Activated naive CD8-positive, alpha-beta T cell treated with anti-CD3 and anti-CD28 coated beads for 36 hours (primary cell): Measurements from ENCODE around the gene NEK2. TPM values are rescaled to one million over a fixed set of nuclear protein-coding genes. Genes with fewer than 3 reads are reported as not detected.
"Not testable (repeated sequence)": the region's sequence is repeated elsewhere in the genome, so short reads cannot be mapped to it uniquely, and the experiment has no call there.

Source experiments
- DNase-seq: peaks from one replicate; pipeline ENCODE4 v3.0.0; 2021
- H3K27ac Mint-ChIP-seq: one replicate; pipeline ENCODE4 v1.8.0; 2022; ENCODE audit warnings: mild to moderate bottlenecking, moderate library complexity, mixed read lengths
- H3K27me3 Mint-ChIP-seq: one replicate; pipeline ENCODE4 v1.8.0; 2022; ENCODE audit warnings: mild to moderate bottlenecking, mixed read lengths
- H3K36me3 Mint-ChIP-seq: one replicate; pipeline ENCODE4 v1.8.0; 2021; ENCODE audit warnings: mild to moderate bottlenecking, mixed read lengths
- H3K4me1 Mint-ChIP-seq: one replicate; pipeline ENCODE4 v1.8.0; 2021; ENCODE audit warnings: mixed read lengths
- H3K4me3 Mint-ChIP-seq: one replicate; pipeline ENCODE4 v1.8.0; 2022; ENCODE audit warnings: mild to moderate bottlenecking, moderate library complexity, mixed read lengths
- H3K9me3 Mint-ChIP-seq: one replicate; pipeline ENCODE4 v1.8.0; 2022; ENCODE audit warnings: mixed read lengths
- total RNA-seq, 2 experiments: library from RNA; stranded (reverse); gene quantifications; one replicate each; pipeline ENCODE4 v1.2.3, GENCODE V29; 2021

The NEK2 gene
- total RNA-seq, result 10 to 100 TPM; 24.2 TPM

- H3K27ac Mint-ChIP-seq, result peak within 1 kb of the TSS; percentile 50
Observed at GRCh38 chr1:211675230-211676105, at the start of gene NEK2. Gene NEK2 (minus strand): TSS chr1:211675621. CDS start chr1:211675479, 142 bp downstream.

GRCh38 chr1:211724687-211725196 is 49.3 kb upstream of the NEK2 start:
- no peaks in the 10 kb centered on the region for H3K4me1 Mint-ChIP-seq
- H3K9me3 Mint-ChIP-seq, result peaks cover 2% of the 10 kb centered on the region
- no peak overlapping the region for H3K4me3 Mint-ChIP-seq
- DNase-seq, result no peak
- no peak overlapping the region for H3K27ac Mint-ChIP-seq
- no peaks in the 10 kb centered on the region for H3K27me3 Mint-ChIP-seq
- no peaks in the 10 kb centered on the region for H3K36me3 Mint-ChIP-seq

More at GRCh38 chr1:211675230-211676105, at the start of gene NEK2:
- H3K27me3 Mint-ChIP-seq, result no peaks in the 10 kb centered on the region
- H3K9me3 Mint-ChIP-seq, result no peaks in the 10 kb centered on the region
- peak within 1 kb of the TSS; percentile 91 for H3K4me3 Mint-ChIP-seq
- peak; percentile 86 for DNase-seq
- peaks cover 3% of the 10 kb centered on the region for H3K4me1 Mint-ChIP-seq
- H3K36me3 Mint-ChIP-seq, result no peaks in the 10 kb centered on the region

GRCh38 chr1:211723273-211723672 is 47.9 kb upstream of the NEK2 start:
- no peaks in the 10 kb centered on the region for H3K4me1 Mint-ChIP-seq
- H3K4me3 Mint-ChIP-seq, result no peak overlapping the region
- no peak overlapping the region for H3K27ac Mint-ChIP-seq

GRCh38 chr1:211722277-211723175 is 47.1 kb upstream of the NEK2 start:
- no peaks in the 10 kb centered on the region for H3K27me3 Mint-ChIP-seq

More at GRCh38 chr1:211723273-211723672, 47.9 kb upstream of the NEK2 start:
- peaks cover 2% of the 10 kb centered on the region for H3K9me3 Mint-ChIP-seq
- no peaks in the 10 kb centered on the region for H3K36me3 Mint-ChIP-seq
- no peaks in the 10 kb centered on the region for H3K27me3 Mint-ChIP-seq
- no peak for DNase-seq

GRCh38 chr1:211716555-211716954 is 41.1 kb upstream of the NEK2 start:
- not testable (repeated sequence) for H3K27ac Mint-ChIP-seq, H3K4me3 Mint-ChIP-seq, H3K9me3 Mint-ChIP-seq, H3K36me3 Mint-ChIP-seq, H3K27me3 Mint-ChIP-seq, DNase-seq, H3K4me1 Mint-ChIP-seq

More at GRCh38 chr1:211722277-211723175, 47.1 kb upstream of the NEK2 start:
- H3K9me3 Mint-ChIP-seq, result peaks cover 2% of the 10 kb centered on the region
- no peak overlapping the region for H3K27ac Mint-ChIP-seq
- no peak overlapping the region for H3K4me3 Mint-ChIP-seq
- H3K36me3 Mint-ChIP-seq, result no peaks in the 10 kb centered on the region
- H3K4me1 Mint-ChIP-seq, result no peaks in the 10 kb centered on the region
- no peak for DNase-seq

GRCh38 chr1:211715971-211716370 is 40.5 kb upstream of the NEK2 start:
- no peak overlapping the region for H3K4me3 Mint-ChIP-seq
- no peaks in the 10 kb centered on the region for H3K36me3 Mint-ChIP-seq
- no peaks in the 10 kb centered on the region for H3K27me3 Mint-ChIP-seq
- no peak for DNase-seq
- H3K9me3 Mint-ChIP-seq, result peaks cover 2% of the 10 kb centered on the region
- H3K4me1 Mint-ChIP-seq, result no peaks in the 10 kb centered on the region
- H3K27ac Mint-ChIP-seq, result no peak overlapping the region

GRCh38 chr1:211714154-211714553 is 38.7 kb upstream of the NEK2 start:
- no peak overlapping the region for H3K4me3 Mint-ChIP-seq
- H3K36me3 Mint-ChIP-seq, result no peaks in the 10 kb centered on the region
- no peaks in the 10 kb centered on the region for H3K27me3 Mint-ChIP-seq
- H3K9me3 Mint-ChIP-seq, result no peaks in the 10 kb centered on the region
- H3K27ac Mint-ChIP-seq, result no peak overlapping the region
- no peak for DNase-seq
- no peaks in the 10 kb centered on the region for H3K4me1 Mint-ChIP-seq

- Mint-ChIP-seq H3K4me3 (no peak overlapping the region), H3K4me1 (no peaks in the 10 kb centered on the region), H3K27me3 (no peaks in the 10 kb centered on the region), H3K27ac (no peak overlapping the region), H3K36me3 (no peaks in the 10 kb centered on the region), H3K9me3 (no peaks in the 10 kb centered on the region)
- no peak for DNase-seq
Observed at GRCh38 chr1:211713231-211713630, 37.8 kb upstream of the NEK2 start.

GRCh38 chr1:211711315-211711705 is 35.9 kb upstream of the NEK2 start:
- Mint-ChIP-seq H3K36me3 (no peaks in the 10 kb centered on the region), H3K4me1 (no peaks in the 10 kb centered on the region), H3K27me3 (no peaks in the 10 kb centered on the region), H3K4me3 (no peak overlapping the region), H3K9me3 (no peaks in the 10 kb centered on the region), H3K27ac (no peak overlapping the region)
- DNase-seq, result no peak

- Mint-ChIP-seq H3K9me3 (no peaks in the 10 kb centered on the region), H3K36me3 (no peaks in the 10 kb centered on the region), H3K27ac (no peak overlapping the region), H3K27me3 (no peaks in the 10 kb centered on the region), H3K4me3 (no peak overlapping the region), H3K4me1 (no peaks in the 10 kb centered on the region)
- DNase-seq, result no peak
Observed at GRCh38 chr1:211710566-211711314, 35.3 kb upstream of the NEK2 start.

- no peak overlapping the region for H3K27ac Mint-ChIP-seq
- H3K4me3 Mint-ChIP-seq, result no peak overlapping the region
- no peak for DNase-seq
- no peaks in the 10 kb centered on the region for H3K36me3 Mint-ChIP-seq
- no peaks in the 10 kb centered on the region for H3K9me3 Mint-ChIP-seq
- H3K4me1 Mint-ChIP-seq, result no peaks in the 10 kb centered on the region
- H3K27me3 Mint-ChIP-seq, result no peaks in the 10 kb centered on the region
Observed at GRCh38 chr1:211708926-211709325, 33.5 kb upstream of the NEK2 start.

- H3K36me3 Mint-ChIP-seq, result no peaks in the 10 kb centered on the region
- no peaks in the 10 kb centered on the region for H3K27me3 Mint-ChIP-seq
- no peaks in the 10 kb centered on the region for H3K9me3 Mint-ChIP-seq
- no peaks in the 10 kb centered on the region for H3K4me1 Mint-ChIP-seq
- no peak overlapping the region for H3K27ac Mint-ChIP-seq
- no peak overlapping the region for H3K4me3 Mint-ChIP-seq
- DNase-seq, result no peak
Observed at GRCh38 chr1:211708006-211708405, 32.6 kb upstream of the NEK2 start.

- no peaks in the 10 kb centered on the region for H3K9me3 Mint-ChIP-seq
- H3K4me1 Mint-ChIP-seq, result no peaks in the 10 kb centered on the region
- no peak for DNase-seq
- no peaks in the 10 kb centered on the region for H3K36me3 Mint-ChIP-seq
- no peak overlapping the region for H3K27ac Mint-ChIP-seq
- no peaks in the 10 kb centered on the region for H3K27me3 Mint-ChIP-seq
- H3K4me3 Mint-ChIP-seq, result no peak overlapping the region
Observed at GRCh38 chr1:211705467-211706091, 30.2 kb upstream of the NEK2 start.

- no peak for DNase-seq
- no peak overlapping the region for H3K4me3 Mint-ChIP-seq
- H3K36me3 Mint-ChIP-seq, result no peaks in the 10 kb centered on the region
- H3K27me3 Mint-ChIP-seq, result no peaks in the 10 kb centered on the region
- no peaks in the 10 kb centered on the region for H3K4me1 Mint-ChIP-seq
- no peak overlapping the region for H3K27ac Mint-ChIP-seq
- H3K9me3 Mint-ChIP-seq, result no peaks in the 10 kb centered on the region
Observed at GRCh38 chr1:211704543-211704942, 29.1 kb upstream of the NEK2 start.
